ENCODE measurements around the gene CTNNA2.
A peak's percentile ranks its signal among the peaks of the same experiment; 100 is the strongest.

CTNNA2 gene

DNA sequence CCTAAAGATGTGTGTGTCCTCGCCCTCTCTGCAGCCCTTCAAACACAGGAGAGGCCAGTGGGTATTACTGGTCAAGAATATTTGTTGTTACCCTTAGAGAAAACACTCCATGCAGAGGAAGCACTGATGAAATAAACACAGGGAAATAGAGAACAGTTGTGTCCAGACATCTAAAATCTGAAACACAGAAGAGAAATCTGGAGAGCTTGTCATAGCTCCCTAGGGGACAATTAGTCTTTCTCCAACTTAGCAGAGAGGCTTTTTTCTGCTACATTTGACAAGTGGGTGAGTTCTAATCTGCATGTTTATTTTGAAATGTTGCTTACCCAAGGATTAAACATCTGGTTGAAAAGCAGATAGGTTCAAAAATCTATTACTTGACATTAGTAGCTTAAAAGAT lies 190.1 kb downstream of the CTNNA2 start:
- Histone ChIP-seq H3K9me3 (ENCODE audit: control insufficient read depth, low read length) (no peaks in the 10 kb centered on the region), H2BK12ac (ENCODE audit: low read length in 2 of 2) (no peak overlapping the region), H2BK5ac (ENCODE audit: low read depth, low read length, poor library complexity, severe bottlenecking) (no peak overlapping the region), H2BK15ac (ENCODE audit: low read depth, poor library complexity, severe bottlenecking) (no peak overlapping the region), H4K8ac (ENCODE audit: low read length) (no peak overlapping the region), H3K23ac (ENCODE audit: low read length in 2 of 2) (no peak overlapping the region), H3K36me3 (ENCODE audit: control insufficient read depth in 1 of 2, insufficient read depth in 2 of 2, low read depth in 1 of 2, low read length in 2 of 2) (no peaks in the 10 kb centered on the region), H3K18ac (ENCODE audit: low read depth in 1 of 2, low read length in 2 of 2) (no peak overlapping the region), H2AK5ac (ENCODE audit: low read length, severe bottlenecking) (no peak overlapping the region), H3K4me3 (ENCODE audit: insufficient read depth in 1 of 2, low read depth in 1 of 2, low read length in 2 of 2) (no peak overlapping the region), H3K27me3 (ENCODE audit: control insufficient read depth in 1 of 2, insufficient read depth in 1 of 2, low read length in 2 of 2) (no peaks in the 10 kb centered on the region), H3K4me2 (ENCODE audit: low read length, poor library complexity, severe bottlenecking) (no peak overlapping the region), H3K27ac (ENCODE audit: low read length, poor library complexity, severe bottlenecking) (no peak overlapping the region), H2AFZ (ENCODE audit: low read depth, low read length) (no peak overlapping the region), H3K4me1 (ENCODE audit: control insufficient read depth, insufficient read depth, low read depth, low read length) (no peaks in the 10 kb centered on the region), H3K9ac (ENCODE audit: low read length) (no peak overlapping the region), H3K4ac (ENCODE audit: low read depth in 1 of 2, low read length in 2 of 2) (no peak overlapping the region), H4K91ac (ENCODE audit: low read length) (no peak overlapping the region), H2BK120ac (ENCODE audit: low read depth, low read length) (no peak overlapping the region), H3K79me1 (replicated peaks; ENCODE audit: low read length, poor library complexity, severe bottlenecking) (no peaks in the 10 kb centered on the region), H3K14ac (ENCODE audit: low read length in 2 of 2) (no peak overlapping the region)
- WGBS = 0% methylated on average over 1 of the region's 1 CpG
- DNase-seq = peak; percentile 40

DNA sequence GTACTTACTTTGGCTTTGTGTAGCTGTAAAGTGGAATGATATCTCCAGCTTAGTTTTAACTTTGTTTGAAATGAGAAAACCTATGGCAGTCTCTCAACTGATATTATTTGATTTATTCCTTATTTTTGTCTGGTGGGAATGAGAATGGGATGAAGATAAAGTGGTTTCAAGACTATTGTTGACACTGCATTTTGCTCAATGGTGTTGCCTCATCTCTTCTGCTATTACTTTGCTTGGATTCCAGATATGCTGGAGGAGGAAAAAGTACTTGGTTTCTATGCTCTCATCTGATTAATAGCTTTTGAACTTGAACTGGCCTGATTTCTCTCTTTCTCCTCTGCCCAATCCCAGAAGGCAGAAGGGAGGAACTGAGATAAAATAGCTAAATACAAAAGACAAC lies 198.2 kb downstream of the CTNNA2 start:
- H2AK5ac ChIP-seq (ENCODE audit: low read length, severe bottlenecking) = no peak overlapping the region
- H3K14ac ChIP-seq (ENCODE audit: low read length in 2 of 2) = no peak overlapping the region
- no peaks in the 10 kb centered on the region for H3K9me3 ChIP-seq (ENCODE audit: control insufficient read depth, low read length)
- no peak overlapping the region for H3K18ac ChIP-seq (ENCODE audit: low read depth in 1 of 2, low read length in 2 of 2)
- H2BK12ac ChIP-seq (ENCODE audit: low read length in 2 of 2) = no peak overlapping the region
- H3K36me3 ChIP-seq (ENCODE audit: control insufficient read depth in 1 of 2, insufficient read depth in 2 of 2, low read depth in 1 of 2, low read length in 2 of 2) = no peaks in the 10 kb centered on the region
- no peak overlapping the region for H2BK120ac ChIP-seq (ENCODE audit: low read depth, low read length)
- no peaks in the 10 kb centered on the region for H3K27me3 ChIP-seq (ENCODE audit: control insufficient read depth in 1 of 2, insufficient read depth in 1 of 2, low read length in 2 of 2)
- no peak overlapping the region for H3K4me3 ChIP-seq (ENCODE audit: insufficient read depth in 1 of 2, low read depth in 1 of 2, low read length in 2 of 2)
- H3K9ac ChIP-seq (ENCODE audit: low read length) = no peak overlapping the region
- H3K4ac ChIP-seq (ENCODE audit: low read depth in 1 of 2, low read length in 2 of 2) = no peak overlapping the region
- no peak overlapping the region for H4K8ac ChIP-seq (ENCODE audit: low read length)
- H3K4me2 ChIP-seq (ENCODE audit: low read length, poor library complexity, severe bottlenecking) = no peak overlapping the region
- no peaks in the 10 kb centered on the region for H3K4me1 ChIP-seq (ENCODE audit: control insufficient read depth, insufficient read depth, low read depth, low read length)
- H2BK15ac ChIP-seq (ENCODE audit: low read depth, poor library complexity, severe bottlenecking) = no peak overlapping the region
- no peak overlapping the region for H2BK5ac ChIP-seq (ENCODE audit: low read depth, low read length, poor library complexity, severe bottlenecking)
- no peak overlapping the region for H4K91ac ChIP-seq (ENCODE audit: low read length)
- no peak overlapping the region for H2AFZ ChIP-seq (ENCODE audit: low read depth, low read length)
- H3K23ac ChIP-seq (ENCODE audit: low read length in 2 of 2) = no peak overlapping the region
- no peak overlapping the region for H3K27ac ChIP-seq (ENCODE audit: low read length, poor library complexity, severe bottlenecking)
- H3K79me1 ChIP-seq (replicated peaks; ENCODE audit: low read length, poor library complexity, severe bottlenecking) = no peaks in the 10 kb centered on the region
- no peak for DNase-seq

DNA sequence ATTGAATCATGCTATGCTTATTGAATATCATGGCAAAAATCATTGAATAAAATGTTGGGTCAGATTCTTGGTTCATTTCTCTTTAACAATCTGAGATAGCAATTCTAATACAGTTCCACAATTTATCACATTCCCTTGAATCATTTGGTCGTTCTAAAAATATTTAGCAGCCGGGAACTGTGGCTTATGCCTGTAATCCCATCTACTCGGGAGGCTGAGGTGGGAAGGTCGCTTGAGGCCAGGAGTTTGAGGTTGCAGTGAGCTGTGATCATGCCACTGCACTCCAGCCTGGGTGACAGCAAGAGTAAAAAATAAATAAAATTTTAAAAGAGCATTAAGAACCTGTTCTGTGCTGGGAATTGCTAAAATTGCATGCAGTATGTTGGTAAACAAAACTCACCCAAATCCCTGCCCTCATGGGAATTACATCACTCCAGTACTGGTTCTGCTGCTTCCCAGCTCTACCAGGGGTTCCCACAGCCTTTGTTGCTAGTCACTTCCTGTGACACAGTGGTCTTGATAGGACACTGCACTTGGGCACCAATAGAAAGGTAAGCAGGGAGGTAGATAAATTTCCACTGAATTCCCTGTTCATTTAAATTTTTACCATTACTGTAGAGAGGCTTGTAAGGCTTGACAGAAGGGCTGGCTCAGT lies 200.4 kb downstream of the CTNNA2 start:
- 39% methylated on average over 4 of the region's 4 CpGs for WGBS
- no peak overlapping the region for H2BK120ac ChIP-seq (ENCODE audit: low read depth, low read length)

DNA sequence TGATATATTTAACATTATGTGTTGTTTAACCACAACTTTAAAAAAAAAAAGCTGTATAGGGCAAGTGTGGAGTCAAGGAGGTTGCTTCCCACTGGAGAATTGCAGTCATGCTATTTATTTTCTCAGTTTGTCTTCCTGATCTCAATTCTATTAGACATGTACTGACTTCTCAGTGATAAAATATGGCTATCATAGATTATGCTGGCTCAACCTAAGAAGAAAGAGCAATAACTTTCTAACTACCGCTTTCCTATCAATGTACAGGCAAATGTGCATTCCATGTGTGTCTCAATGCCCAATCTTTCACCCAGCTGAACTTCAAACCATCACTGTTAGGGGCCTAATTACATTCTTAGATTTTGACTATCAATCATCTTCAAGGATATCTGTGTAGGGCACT lies 201.4 kb downstream of the CTNNA2 start:
- H2BK5ac ChIP-seq (ENCODE audit: low read depth, low read length, poor library complexity, severe bottlenecking) = no peak overlapping the region
- H3K4me2 ChIP-seq (ENCODE audit: low read length, poor library complexity, severe bottlenecking) = no peak overlapping the region
- no peaks in the 10 kb centered on the region for H3K9me3 ChIP-seq (ENCODE audit: control insufficient read depth, low read length)
- peaks cover 3% of the 10 kb centered on the region for H3K4me1 ChIP-seq (ENCODE audit: control insufficient read depth, insufficient read depth, low read depth, low read length)
- no peak overlapping the region for H3K27ac ChIP-seq (ENCODE audit: low read length, poor library complexity, severe bottlenecking)
- H2BK15ac ChIP-seq (ENCODE audit: low read depth, poor library complexity, severe bottlenecking) = no peak overlapping the region
- DNase-seq = no peak
- H3K18ac ChIP-seq (ENCODE audit: low read depth in 1 of 2, low read length in 2 of 2) = no peak overlapping the region
- no peaks in the 10 kb centered on the region for H3K79me1 ChIP-seq (replicated peaks; ENCODE audit: low read length, poor library complexity, severe bottlenecking)
- H4K91ac ChIP-seq (ENCODE audit: low read length) = no peak overlapping the region
- H4K8ac ChIP-seq (ENCODE audit: low read length) = no peak overlapping the region
- no peak overlapping the region for H2BK120ac ChIP-seq (ENCODE audit: low read depth, low read length)
- H2AFZ ChIP-seq (ENCODE audit: low read depth, low read length) = no peak overlapping the region
- no peaks in the 10 kb centered on the region for H3K36me3 ChIP-seq (ENCODE audit: control insufficient read depth in 1 of 2, insufficient read depth in 2 of 2, low read depth in 1 of 2, low read length in 2 of 2)
- H3K27me3 ChIP-seq (ENCODE audit: control insufficient read depth in 1 of 2, insufficient read depth in 1 of 2, low read length in 2 of 2) = no peaks in the 10 kb centered on the region
- no peak overlapping the region for H2BK12ac ChIP-seq (ENCODE audit: low read length in 2 of 2)
- no peak overlapping the region for H2AK5ac ChIP-seq (ENCODE audit: low read length, severe bottlenecking)
- no peak overlapping the region for H3K23ac ChIP-seq (ENCODE audit: low read length in 2 of 2)
- WGBS = 100% methylated on average over 1 of the region's 1 CpG
- H3K4ac ChIP-seq (ENCODE audit: low read depth in 1 of 2, low read length in 2 of 2) = no peak overlapping the region
- no peak overlapping the region for H3K4me3 ChIP-seq (ENCODE audit: insufficient read depth in 1 of 2, low read depth in 1 of 2, low read length in 2 of 2)
- no peak overlapping the region for H3K14ac ChIP-seq (ENCODE audit: low read length in 2 of 2)
- no peak overlapping the region for H3K9ac ChIP-seq (ENCODE audit: low read length)

More for the DNA sequence above, 200.4 kb downstream of the CTNNA2 start:
- H3K4ac ChIP-seq (ENCODE audit: low read depth in 1 of 2, low read length in 2 of 2) = no peak overlapping the region
- H4K91ac ChIP-seq (ENCODE audit: low read length) = no peak overlapping the region
- H3K4me1 ChIP-seq (ENCODE audit: control insufficient read depth, insufficient read depth, low read depth, low read length) = peaks cover 3% of the 10 kb centered on the region
- H3K79me1 ChIP-seq (replicated peaks; ENCODE audit: low read length, poor library complexity, severe bottlenecking) = no peaks in the 10 kb centered on the region
- no peaks in the 10 kb centered on the region for H3K9me3 ChIP-seq (ENCODE audit: control insufficient read depth, low read length)
- DNase-seq = peak; percentile 50
- H2BK12ac ChIP-seq (ENCODE audit: low read length in 2 of 2) = no peak overlapping the region
- no peak overlapping the region for H2AK5ac ChIP-seq (ENCODE audit: low read length, severe bottlenecking)
- no peak overlapping the region for H3K4me2 ChIP-seq (ENCODE audit: low read length, poor library complexity, severe bottlenecking)
- peak overlapping the region in 1 of 2 experiments; percentile 74 for H3K14ac ChIP-seq (ENCODE audit: low read length in 2 of 2)
- no peak overlapping the region for H3K23ac ChIP-seq (ENCODE audit: low read length in 2 of 2)
- H4K8ac ChIP-seq (ENCODE audit: low read length) = no peak overlapping the region
- no peak overlapping the region for H3K4me3 ChIP-seq (ENCODE audit: insufficient read depth in 1 of 2, low read depth in 1 of 2, low read length in 2 of 2)
- H3K27ac ChIP-seq (ENCODE audit: low read length, poor library complexity, severe bottlenecking) = no peak overlapping the region
- no peak overlapping the region for H2AFZ ChIP-seq (ENCODE audit: low read depth, low read length)
- no peaks in the 10 kb centered on the region for H3K36me3 ChIP-seq (ENCODE audit: control insufficient read depth in 1 of 2, insufficient read depth in 2 of 2, low read depth in 1 of 2, low read length in 2 of 2)
- H2BK5ac ChIP-seq (ENCODE audit: low read depth, low read length, poor library complexity, severe bottlenecking) = no peak overlapping the region
- no peak overlapping the region for H3K18ac ChIP-seq (ENCODE audit: low read depth in 1 of 2, low read length in 2 of 2)
- no peak overlapping the region for H2BK15ac ChIP-seq (ENCODE audit: low read depth, poor library complexity, severe bottlenecking)
- no peak overlapping the region for H3K9ac ChIP-seq (ENCODE audit: low read length)
- no peaks in the 10 kb centered on the region for H3K27me3 ChIP-seq (ENCODE audit: control insufficient read depth in 1 of 2, insufficient read depth in 1 of 2, low read length in 2 of 2)
